ENCODE measurements around the gene JAM2.
A peak's percentile ranks its signal among the peaks of the same experiment; 100 is the strongest.
"Not testable (repeated sequence)": the region's sequence is repeated elsewhere in the genome, so short reads cannot be mapped to it uniquely, and the experiment has no call there.

Gene JAM2

DNA sequence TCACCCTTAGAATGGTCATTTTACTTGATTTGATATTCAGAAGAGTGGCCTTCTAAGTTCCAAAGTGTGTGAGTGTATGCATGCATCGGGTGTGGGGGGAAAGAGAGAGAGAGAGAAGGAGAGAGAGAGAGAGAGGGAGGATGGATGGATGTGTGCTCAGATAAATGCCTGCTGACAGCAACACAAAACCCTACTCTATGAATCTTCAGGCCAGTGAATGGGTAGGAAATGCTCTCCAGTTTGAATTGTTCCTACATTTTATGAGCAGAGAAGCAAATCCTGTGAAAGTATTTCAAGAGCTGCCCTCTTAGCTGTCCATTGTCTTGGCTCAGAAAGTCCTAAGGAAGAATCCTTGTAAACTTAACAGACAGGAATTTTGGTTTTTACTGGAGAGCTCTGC, 7.4 kb downstream of the JAM2 start:
- no peak for DNase-seq (ENCODE audit: low spot score)

DNA sequence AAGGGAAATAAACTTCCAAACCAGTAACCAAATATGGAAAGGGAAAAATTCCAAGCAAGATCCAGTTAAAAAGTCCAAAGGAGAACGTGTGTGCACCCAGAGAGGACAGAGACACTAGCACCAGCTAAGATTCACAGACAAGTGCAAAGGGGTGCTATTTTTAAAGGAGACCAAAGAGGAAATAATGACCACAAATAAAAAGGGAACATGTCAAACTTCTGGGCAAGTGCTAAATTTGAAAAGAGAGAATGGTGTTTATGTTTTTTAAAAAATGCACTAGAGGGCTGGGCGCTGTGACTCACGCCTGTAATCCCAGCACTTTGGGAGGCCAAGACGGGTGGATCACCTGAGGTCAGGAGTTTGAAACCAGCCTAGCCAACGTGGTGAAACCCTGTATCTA, 8.6 kb downstream of the JAM2 start:
- DNase-seq (ENCODE audit: low spot score) = no peak

DNA sequence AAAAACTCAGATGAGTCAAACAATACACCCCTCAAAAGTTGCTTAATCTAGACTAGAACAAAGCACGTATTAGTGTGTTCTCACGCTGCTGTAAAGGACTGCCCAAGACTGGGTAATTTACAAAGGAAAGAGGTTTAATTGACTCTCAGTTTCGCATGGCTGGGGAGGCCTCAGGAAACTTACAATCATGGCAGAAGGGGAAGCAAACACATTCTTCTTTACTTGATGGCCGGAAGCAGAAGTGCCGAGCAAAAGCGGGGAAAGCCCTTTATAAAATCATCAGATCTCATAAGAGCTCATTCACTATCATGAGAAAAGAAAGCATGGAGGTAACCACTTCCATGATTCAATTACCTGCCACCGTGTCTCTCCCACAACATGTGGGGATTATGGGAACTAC, 10.1 kb downstream of the JAM2 start:
- DNase-seq (ENCODE audit: low spot score) = no peak

DNA sequence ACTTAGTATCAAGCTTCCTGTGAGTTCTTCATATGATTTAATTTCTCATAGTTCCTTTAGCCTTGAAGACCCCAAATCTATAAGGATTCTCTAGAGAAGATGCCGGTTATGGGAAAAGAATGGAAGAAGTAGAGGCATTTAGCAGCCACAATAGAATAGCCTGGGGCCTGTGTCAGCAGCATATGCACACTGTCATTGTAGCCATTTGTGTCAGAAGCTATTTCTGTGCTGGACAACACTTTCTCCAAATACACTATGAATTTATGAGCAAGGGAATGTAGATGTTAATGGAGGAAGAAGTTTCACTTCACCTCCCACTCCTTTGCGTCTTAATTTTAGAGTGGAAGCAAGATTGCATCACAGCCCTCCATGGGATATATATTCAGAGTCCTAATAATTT, 17.4 kb downstream of the JAM2 start:
- no peak for DNase-seq (ENCODE audit: low spot score)

DNA sequence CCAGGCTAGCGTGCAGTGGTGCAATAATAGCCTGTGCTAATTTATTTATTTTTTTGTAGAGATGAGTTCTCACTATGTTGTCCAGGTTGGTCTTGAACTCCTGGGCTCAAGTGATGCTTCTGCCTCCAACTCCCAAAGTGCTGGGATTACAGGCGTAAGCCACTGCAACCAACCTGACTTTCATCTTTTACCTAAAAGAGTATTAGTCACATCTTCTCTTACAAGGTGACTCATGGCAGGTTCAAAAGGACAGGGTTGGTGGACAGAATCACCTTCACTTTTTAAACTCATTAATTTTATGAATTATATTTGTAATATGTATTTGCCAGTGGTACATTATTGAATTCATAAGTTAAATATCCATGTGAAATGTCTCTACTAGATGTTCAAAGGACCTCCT, 18.1 kb downstream of the JAM2 start:
- no peak for DNase-seq (ENCODE audit: low spot score)

DNA sequence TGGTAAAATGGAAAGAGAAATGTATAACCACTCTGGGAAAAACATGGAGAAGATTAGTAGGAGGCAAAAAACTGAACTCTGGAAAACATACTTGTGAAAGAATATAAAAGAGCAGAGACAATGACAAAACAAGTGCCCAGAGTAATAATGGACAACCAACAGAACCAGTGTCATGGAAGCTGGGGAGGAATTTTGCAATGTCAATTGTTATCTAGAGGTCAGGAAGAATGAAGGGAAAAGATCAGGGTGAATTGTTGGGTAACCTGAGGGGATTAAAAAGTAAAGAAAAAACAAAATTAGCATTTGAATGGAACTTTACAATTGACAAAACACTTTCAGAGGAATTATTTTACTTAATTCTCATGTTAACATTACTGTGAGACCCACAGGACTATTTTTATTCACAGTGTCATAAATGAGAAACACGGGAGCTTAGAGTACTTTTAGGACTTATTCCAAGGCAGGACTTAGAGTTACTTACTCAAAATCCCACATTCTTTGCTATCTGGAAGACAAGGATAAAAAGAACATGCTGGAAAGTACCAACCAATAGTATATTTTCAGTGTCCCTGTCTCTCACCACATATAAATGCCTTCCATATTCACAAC, 19.5 kb downstream of the JAM2 start:
- no peak for DNase-seq (ENCODE audit: low spot score)

DNA sequence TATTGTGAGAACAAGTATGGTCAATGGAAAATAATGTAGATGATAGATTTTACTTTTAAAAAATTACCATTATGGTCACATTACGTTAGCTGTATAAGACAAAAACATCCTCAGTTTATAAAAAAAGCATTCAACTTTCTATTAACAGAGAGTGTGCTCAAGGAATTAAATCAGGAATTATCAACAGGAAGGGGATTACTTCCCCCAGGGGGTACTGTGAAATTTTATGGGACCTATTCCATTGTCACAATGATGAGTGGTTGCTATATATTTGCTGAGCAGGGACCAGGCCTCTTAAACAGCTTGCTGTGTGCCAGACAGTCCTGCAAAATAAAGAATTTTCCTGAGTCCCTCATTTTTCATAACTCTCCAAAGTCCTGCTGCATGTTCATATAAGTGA, 21.2 kb downstream of the JAM2 start:
- DNase-seq (ENCODE audit: low spot score) = no peak

DNA sequence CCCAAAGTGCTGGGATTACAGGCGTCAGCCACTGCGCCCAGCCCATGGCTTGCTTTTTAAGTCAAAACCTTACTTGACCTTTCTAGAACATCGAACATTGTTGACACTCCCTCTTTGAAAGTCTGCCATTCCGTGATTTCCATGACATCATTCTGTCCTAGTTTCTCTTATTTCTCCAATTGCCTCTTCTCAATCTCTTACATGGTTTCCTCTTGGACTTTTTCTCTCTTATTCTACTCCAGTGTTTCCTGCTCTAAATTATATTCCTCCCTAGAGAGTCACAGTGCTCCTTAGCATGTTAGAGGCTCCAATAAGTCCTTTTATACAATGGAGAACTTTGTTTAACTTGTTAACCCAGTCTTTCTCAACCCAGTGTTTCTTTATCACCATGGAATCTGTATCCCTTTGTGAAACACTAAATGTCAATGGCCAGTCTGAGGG, 25.5 kb downstream of the JAM2 start:
- no peak for DNase-seq (ENCODE audit: low spot score)

DNA sequence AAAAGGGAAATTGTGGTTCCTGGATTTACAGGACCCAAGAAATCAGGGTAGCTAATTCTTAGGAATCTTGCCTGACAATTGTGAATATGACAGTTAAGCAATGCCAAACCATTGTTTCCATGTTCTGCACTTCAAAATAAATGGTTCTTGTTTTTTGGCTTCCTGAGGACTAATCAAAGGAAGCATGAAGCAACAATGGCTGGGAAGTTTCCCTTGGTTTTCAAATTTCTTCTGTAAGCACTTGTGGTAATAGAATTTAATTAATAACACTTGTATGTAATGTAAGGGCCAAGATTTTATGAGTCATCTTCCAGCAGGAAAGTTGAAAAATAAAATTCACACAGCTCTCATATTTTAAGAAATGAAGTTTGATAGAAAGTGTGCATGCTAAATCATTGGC, 31.7 kb downstream of the JAM2 start:
- DNase-seq (ENCODE audit: low spot score) = no peak

DNA sequence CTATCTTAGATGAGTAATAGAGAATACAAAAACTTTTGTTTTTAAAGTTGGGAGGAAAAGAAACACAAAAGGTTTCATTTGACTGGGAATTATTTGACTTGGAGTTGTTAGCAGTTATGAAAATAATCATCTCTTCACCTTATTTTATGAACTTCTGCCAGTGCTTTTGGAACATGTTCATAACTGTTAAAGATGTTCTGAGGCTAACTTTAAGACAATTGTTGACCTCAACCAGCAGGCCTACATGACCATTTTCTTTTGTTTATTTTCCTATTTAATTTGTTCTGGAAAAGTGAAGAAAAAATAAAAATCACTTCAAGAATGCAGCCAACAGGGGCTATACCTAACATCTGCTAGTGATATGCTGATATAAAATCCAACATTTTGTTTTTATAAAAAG, 37.4 kb downstream of the JAM2 start:
- DNase-seq (ENCODE audit: low spot score) = no peak

DNA sequence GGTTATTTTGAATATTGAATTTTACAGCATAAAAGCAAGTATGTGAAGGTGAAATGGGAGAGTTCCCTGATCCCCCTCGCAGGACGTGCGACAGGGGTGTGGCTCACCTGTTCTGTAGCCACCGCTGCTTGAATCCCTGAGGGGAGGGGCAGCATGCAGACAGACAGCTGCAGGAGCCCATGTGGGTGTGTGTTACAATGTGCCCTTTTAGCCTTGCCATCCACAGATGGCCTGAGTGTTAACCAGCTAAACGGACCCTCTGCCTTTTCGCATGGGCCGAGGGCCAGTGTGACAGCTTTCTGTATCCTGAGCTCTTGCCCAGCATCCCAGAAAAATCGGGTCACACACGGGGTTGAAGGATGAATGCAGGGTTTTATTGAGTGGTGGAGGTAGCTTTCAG, 43.3 kb downstream of the JAM2 start:
- no peak for DNase-seq (ENCODE audit: low spot score)

DNA sequence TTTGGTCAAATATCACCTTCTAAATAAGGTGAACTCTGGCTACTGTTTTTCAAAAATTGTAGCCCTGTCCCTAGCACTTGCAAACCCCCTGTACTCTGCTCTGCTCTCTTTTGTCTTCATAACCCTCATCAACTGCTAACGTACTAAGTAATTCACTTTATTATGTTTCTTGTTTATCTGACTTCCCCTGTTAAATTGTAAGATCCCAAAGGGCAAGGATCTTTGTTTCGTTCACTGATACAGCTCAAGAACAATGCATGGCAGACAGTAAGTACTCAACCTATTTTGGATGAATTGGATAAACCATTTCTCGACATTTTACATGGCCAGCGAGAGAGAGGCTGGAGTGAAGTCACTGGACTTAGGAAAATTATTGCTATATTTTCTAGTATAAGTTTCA, 48.7 kb downstream of the JAM2 start:
- DNase-seq (ENCODE audit: low spot score) = no peak

DNA sequence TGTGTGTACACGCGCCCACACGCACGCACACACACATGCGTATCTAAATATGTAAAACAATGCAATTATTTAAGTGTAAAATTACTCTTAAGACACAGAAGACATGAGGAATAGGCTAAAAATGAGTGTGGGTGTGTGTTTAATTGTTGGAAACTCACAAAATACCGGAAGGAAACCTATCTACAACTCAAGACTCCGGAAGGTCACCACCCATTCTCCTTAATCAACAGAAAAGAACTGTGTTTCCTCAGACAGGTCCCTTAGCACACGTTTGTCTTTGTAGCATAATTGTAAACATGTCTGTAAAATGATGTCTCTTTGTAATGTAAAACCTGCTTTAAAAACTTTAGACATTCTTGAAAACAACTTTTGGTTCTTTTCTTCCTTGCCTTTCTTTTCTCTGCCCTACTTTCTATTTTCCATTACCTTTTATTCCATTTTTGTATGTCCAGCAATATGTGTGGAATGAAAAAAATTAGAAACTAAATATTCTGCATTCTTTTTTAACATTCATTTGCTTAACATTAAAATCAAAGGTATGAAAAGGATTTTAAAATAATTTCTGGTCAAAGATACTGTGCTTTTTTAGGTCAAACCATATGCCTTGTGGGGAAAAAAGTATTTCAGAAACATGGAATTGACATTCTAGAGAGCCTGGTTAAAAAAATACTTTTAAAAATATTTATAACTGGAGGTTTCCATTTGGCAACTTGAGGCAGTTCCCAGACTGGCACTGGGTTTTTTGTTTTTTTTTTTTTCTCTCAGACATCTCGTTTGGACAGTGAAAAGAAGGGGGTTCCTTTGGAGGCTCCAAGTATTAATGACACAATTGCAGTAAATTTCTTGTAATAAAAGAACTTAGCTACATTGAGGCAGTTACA, 49.5 kb downstream of the JAM2 start:
- no peak for DNase-seq (ENCODE audit: low spot score)

DNA sequence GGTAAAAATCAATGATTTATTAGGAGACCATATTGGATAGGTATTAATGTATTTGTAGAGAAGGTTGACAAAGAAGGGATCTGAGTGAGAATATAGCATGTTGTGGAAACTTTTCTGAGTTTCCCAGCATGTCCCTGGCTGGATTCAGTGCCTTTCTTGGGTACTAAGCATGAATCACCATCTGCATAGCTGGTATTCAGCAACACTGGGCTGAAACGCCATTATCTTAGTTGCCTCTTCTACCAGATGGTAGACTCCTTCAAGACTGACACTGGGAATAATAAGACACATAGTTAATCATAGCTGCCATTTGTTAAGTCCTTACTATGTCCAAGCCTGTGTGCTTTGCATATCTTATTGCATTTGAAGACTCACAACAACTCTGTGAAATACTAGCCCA, 50.2 kb downstream of the JAM2 start:
- no peak for DNase-seq (ENCODE audit: low spot score)

DNA sequence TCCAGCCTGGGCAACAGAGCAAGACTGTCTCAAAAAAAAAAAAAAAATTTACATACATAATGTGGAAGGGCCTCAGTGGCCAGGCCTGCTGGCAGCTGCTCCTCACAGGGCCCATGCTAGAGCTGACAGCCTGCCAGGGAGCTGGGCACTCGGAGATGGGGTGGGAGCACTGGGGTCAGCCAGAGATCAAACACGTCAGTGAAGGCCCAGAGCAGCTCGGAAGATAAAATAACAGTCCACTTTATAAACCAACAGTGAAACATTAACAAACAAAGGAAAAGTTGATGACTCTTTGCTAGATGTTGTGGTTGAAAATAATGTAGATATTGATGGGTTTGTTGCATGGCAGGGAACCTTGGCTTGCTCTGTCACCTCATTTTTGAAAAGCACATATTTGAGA, 52.9 kb downstream of the JAM2 start:
- no peak for DNase-seq (ENCODE audit: low spot score)

DNA sequence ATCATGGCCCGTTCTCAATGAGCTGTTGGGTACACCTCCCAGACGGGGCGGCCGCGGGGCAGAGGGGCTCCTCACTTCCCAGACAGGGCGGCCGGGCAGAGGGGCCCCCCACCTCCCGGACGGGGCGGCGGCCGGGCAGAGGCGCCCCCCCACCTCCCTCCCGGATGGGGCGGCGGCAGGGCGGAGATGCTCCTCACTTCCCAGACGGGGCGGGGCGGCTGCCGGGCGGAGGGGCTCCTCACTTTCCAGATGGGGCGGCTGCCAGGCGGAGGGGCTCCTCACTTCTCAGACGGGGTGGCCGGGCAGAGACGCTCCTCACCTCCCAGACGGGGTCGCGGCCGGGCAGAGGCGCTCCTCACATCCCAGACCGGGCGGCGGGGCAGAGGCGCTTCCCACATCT, 56.4 kb downstream of the JAM2 start:
- not testable (repeated sequence) for DNase-seq (ENCODE audit: low spot score)

DNA sequence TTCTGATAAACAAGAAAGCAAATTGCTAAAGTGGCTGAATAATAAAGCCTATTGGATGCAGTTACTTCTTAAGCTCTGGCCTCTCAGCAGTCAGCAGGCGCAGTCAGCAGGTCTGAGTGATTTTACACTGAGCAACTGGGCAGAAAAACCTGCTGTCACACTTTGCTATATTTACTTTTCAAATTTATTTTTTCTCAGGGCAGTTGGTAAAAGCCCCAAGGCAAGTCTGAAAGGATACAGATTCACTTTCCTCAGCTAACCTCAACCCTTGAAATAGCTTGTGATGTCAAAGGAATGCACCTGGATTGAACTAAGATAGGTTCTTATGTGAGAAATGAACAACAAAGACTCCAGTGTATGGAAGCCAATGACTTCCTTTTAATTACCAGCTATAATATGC, 61.7 kb downstream of the JAM2 start:
- no peak for DNase-seq (ENCODE audit: low spot score)

DNA sequence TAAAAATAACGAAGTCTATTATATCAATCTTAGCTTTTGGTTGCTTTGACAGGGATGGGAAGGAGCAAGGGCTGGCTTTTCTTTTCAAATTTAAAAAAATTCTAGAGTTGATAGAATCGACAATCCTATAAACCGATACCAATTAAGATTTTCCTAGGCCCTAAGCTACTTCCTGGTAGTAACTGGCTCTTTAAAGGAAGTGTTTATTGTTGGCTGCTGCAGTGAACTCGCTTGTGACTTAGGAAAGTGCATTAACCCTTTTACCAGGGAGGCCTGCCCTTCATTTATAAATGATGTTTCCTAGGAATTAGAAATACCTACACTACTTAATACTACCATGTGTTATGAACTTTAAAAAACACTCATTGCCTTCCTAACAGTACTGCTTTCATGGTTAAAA, 62.5 kb downstream of the JAM2 start:
- no peak for DNase-seq (ENCODE audit: low spot score)

DNA sequence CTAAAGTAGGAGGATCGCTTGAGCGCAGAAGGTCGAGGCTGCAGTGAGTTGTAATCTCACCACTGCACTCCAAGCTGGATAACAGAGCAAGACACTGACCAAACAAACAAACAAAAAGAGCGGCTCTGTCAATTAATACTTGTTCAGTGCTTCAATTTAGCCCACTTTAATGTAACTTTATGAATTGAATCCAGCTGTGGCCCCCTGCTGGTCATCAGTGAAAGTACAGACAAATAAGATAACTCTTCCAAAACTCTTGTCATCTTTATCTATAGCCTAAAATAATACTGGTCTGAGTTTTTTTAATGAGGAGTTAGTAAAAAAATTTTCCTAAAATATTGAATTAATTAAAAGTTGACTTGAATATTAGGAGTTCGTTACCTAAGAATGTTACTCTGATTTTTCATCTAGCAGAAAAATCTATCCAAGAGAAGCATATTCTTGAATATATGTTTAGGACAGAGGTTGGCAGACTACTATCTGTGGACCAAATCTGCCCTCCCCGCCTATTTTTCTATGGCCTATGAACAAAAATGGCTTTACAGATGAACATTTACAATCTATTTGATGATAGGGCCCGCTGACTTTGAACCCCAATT, 69.5 kb downstream of the JAM2 start:
- DNase-seq (ENCODE audit: low spot score) = peak; percentile 67

DNA sequence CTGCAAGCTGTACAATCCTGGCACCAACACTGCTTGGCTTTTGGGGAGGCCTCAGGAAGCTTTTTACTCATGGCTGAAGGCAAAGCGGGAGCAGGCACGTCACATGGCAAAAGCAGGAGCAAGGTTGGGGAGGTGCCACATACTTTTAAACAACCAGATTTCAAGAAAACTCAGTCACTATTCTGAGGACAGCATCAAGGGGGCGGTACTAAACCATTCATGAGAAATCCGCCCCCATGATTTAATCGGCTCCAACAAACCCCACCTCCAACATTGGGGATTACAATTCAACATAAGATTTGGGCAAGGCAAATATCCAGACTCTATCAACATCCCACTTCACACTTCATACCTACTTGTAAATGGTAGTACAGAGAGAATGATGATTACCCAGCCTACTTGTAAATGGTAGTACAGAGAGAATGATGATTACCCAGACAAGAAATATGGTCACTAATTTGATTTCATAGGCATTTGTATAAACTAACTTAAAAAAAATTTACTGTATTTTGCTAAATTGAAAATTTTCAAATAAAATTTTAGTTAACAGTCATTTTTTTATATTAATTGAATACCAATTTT, 70.7 kb downstream of the JAM2 start:
- DNase-seq (ENCODE audit: low spot score) = no peak

DNA sequence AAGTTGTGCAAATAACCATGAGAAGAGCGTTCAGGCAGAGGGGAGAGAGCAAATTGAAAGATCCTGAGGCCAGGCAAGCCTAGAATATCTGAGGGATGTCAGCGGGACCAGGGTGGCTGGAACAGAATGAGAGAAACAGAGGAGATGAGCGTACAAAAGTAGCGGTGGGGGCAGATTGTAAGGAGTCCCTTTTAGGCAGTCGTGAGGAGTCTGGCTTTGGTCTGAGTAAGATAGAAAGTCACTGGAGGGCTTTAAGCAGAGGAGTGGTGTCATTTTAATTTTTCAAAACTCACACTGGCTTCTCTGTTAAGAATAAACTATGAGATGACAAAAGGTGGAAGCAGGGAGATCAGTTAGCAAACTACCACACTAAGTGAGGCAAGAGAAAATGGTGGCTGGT, 71.5 kb downstream of the JAM2 start:
- DNase-seq (ENCODE audit: low spot score) = no peak

DNA sequence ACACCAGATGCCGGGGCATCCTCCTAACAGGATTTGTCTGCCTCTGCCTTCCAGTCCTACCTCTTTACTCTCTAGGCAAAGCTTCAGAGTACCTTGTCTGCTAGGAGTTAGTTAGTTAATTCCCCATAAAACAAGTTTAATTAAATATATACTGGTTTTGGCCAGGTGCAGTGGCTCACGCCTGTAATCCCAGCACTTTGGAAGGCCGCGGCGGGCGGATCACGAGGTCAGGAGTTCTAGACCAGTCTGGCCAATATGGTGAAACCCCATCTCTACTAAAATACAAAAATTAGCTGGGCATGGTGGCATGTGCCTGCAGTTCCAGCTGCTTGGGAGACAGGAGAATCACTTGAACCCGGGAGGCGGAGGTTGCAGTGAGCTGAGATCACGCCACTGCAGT, 75.0 kb downstream of the JAM2 start:
- not testable (repeated sequence) for DNase-seq (ENCODE audit: low spot score)

DNA sequence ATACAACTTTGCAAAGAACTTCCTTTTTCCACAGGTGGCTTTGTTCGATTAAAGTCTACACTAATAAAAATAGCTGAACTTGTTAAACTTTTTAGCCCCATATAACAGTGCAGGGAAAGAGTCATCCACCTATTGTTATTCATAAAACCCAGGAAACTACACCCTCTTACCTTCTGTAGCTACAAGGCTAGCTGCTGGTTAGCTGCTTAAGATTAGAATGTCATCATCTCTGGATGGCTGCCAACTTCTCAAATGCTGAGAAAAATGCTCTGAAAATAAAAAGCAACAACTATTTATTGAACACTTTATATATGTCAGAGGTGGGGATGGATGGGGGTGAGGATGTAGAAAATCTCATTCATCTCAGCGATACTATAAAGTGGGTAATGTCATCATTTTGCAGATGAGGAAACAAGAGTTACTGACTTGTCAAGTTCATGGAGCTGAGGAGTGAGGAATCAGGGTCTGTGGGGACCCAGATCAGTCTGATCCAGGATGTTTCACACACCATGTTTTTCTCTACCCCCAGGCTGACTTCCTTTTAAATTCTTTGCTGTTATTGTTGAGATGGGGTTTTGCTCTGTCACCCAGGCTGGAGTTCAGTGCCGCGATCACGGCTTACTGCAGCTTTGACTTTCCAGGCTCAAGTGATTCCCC, 78.6 kb downstream of the JAM2 start:
- DNase-seq (ENCODE audit: low spot score) = no peak

All from CD4-positive, alpha-beta T cell treated with Interleukin-15 for 4 hours (primary cell).